Pancreas (tissue), 10 donors: ENCODE data around the gene ZNF581. TPM values are rescaled to one million over a fixed set of nuclear protein-coding genes. Genes with fewer than 3 reads are reported as not detected.
A peak's percentile ranks its signal among the peaks of the same experiment; 100 is the strongest.

ENCODE experiments used
- ATAC-seq, 4 donors: fragments of 200-7000 bp; cut with Tn5 transposase; one replicate each; pipeline versions ENCODE4 v1.8.0 to v1.9.1; 2020; ENCODE audit warnings: mild to moderate bottlenecking in 4 of 4, moderate library complexity in 4 of 4
- DNase-seq, 6 donors: peaks; one replicate each; pipeline ENCODE4 v3.0.0-alpha.2; 2020
- FAIRE-seq: peaks from 2 replicates; lab custom pipeline; 2012; peaks lifted over from hg19 to GRCh38; lab: Jason Lieb, UNC
- H3K27ac ChIP-seq, 4 donors: fragments of 200-600 bp; sonication (generic); 1 replicate in 3 of 4; 2 replicates in 1 of 4; pipeline versions ENCODE4 v1.5.0 to v1.8.0; 2020
- H3K27me3 ChIP-seq, 4 donors: fragments of 200-600 bp; one replicate each; pipeline ENCODE4 v1.8.0; 2021
- H3K36me3 ChIP-seq, 3 donors: fragments of 200-600 bp; sonication (generic) in 1 of 3; one replicate each; pipeline versions ENCODE4 v1.5.0 to v1.8.0; 2020 to 2021
- H3K4me1 ChIP-seq, 3 donors: fragments of 200-600 bp; one replicate each; pipeline ENCODE4 v1.8.0; 2021
- H3K4me3 ChIP-seq, 4 donors: fragments of 200-600 bp; sonication (generic) in 2 of 4; one replicate each; pipeline versions ENCODE4 v1.5.0 to v1.8.0; 2020 to 2021
- H3K9me3 ChIP-seq, 4 donors: fragments of 200-600 bp; one replicate each; pipeline ENCODE4 v1.8.0; 2021
- WGBS, 2 donors: extraction: QIAGEN DNeasy Blood & Tissue Kit; methylation state at CpG; one replicate each; pipeline ENCODE4 v1.1.7; 2013; 5-methylcytosine and 5-hydroxymethylcytosine counted together
- intact Hi-C, 3 donors: fragments of 100-400 bp; cut with DNase I; formaldehyde crosslinking; loops; one replicate each; pipeline versions ENCODE4 v1.11.1 to v1.14.2; 2022
- polyA plus RNA-seq, 2 donors: library from polyadenylated mRNA; stranded (reverse); fragments of 200-250 nt; gene quantifications; one replicate each; pipeline ENCODE4 v1.2.3, GENCODE V29; 2013
- total RNA-seq, 6 donors: library from RNA; stranded (reverse); fragmentation: NEBNext Ultra II Directional in 4 of 6; extraction: Animal tissue kit (Norgen Biotek cat#: 25700) in 4 of 6; gene quantifications; one replicate each; pipeline versions ENCODE4 v1.2.1 to v1.2.4, GENCODE V29; 2021 to 2023
- TF ChIP-seq, protein P1 (sequence below), 4 donors: fragments of 200-600 bp; sonication (generic) in 3 of 4; IDR thresholded peaks; one replicate each; pipeline versions ENCODE4 v1.5.0 to v1.8.0; 2021; ENCODE audit warnings: antibody characterized with exemption in 4 of 4
- donor health status: healthy with polysubstance abuse.
- donor health status: DM: no; HTN: no; CAD: no; lungs with moderate emphysema.
- donor health status: DM: no; HTN: no; CAD: no.
- donor health status: control.
- donor health status: control.
- donor health status: Bipolar disorder and iron deficiency.
- donor health status: DM: yes; HTN: yes; CAD: no.
- donor health status: DM: no; HTN: no; CAD: no.
- donor health status: DM: no; HTN: no; CAD: no.
- donor health status: DM: yes; HTN: yes; CAD: no.

Gene ZNF581
- total and polyA plus RNA-seq, 8 donors: 12.9 to 23.2 (median 15.2) TPM

DNA sequence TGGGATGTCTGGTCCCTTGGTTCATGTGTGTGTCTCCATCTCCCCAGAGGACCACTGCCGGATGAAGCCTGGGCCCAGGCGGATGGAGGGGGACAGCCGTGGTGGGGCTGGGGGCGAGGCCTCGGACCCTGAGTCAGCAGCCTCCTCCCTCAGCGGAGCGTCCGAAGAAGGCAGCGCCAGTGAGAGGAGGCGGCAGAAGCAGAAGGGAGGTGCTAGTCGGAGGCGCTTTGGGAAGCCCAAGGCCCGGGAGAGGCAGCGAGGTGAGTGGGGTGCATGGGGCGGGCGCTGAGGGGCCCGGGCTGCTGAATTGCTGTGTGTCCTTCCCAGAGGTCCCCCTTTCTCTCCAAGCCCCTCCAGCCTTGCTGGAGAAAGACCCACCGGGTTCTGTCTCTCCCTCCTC is 7.8 kb downstream of the ZNF581 start:
- 83 to 85% methylated on average over 18 of the region's 18 CpGs for WGBS, 2 donors
- H3K27ac ChIP-seq: no peak overlapping the region
- DNase-seq (peak in 3 of 6 donors; percentile 20 to 78 (median 46)), ATAC-seq (no peak), FAIRE-seq (no peak)
- H3K4me3 ChIP-seq: no peak overlapping the region
- H3K36me3 ChIP-seq: no peaks in the 10 kb centered on the region
- H3K4me1 ChIP-seq: peaks cover 4 to 15% (median 10%) of the 10 kb centered on the region in 3 donors
- intact Hi-C loops: no loop called here
- no peaks in the 10 kb centered on the region for H3K27me3 ChIP-seq
- H3K9me3 ChIP-seq: no peaks in the 10 kb centered on the region
- TF ChIP-seq, protein P1, sequence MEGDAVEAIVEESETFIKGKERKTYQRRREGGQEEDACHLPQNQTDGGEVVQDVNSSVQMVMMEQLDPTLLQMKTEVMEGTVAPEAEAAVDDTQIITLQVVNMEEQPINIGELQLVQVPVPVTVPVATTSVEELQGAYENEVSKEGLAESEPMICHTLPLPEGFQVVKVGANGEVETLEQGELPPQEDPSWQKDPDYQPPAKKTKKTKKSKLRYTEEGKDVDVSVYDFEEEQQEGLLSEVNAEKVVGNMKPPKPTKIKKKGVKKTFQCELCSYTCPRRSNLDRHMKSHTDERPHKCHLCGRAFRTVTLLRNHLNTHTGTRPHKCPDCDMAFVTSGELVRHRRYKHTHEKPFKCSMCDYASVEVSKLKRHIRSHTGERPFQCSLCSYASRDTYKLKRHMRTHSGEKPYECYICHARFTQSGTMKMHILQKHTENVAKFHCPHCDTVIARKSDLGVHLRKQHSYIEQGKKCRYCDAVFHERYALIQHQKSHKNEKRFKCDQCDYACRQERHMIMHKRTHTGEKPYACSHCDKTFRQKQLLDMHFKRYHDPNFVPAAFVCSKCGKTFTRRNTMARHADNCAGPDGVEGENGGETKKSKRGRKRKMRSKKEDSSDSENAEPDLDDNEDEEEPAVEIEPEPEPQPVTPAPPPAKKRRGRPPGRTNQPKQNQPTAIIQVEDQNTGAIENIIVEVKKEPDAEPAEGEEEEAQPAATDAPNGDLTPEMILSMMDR (IDR thresholded peaks at IDR 0.05): no peak

DNA sequence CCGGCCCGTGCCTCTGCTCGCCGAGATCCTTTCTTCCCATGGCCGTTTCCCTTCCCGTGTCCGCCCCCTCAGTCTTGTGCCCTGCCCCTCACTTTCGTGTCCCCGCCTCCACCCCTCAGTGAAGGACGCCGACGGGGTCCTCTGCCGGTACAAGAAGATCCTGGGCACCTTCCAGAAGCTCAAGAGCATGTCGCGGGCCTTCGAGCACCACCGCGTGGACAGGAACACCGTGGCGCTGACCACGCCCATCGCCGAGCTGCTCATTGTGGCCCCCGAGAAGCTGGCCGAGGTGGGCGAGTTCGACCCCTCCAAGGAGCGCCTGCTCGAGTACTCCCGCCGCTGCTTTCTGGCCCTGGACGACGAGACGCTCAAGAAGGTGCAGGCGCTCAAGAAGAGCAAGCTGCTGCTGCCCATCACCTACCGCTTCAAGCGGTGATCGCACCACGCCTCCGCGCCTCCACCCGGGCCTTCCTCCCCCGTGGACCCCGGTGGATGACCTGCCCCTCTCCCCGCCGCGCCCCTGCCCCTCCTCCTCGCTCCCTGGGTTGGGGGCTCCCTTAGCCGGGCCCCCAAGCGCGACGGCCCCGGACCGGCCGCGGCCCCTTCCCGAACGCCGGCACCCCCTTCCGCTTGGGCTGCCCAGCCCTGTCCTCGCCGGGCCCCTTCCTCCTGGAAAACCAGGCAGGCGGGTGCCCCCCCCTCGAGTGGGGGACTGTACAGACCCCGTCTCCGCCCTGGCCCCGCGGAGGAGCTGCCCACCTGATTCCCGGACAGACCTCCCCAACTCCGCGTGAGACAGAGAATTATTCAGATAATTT is 9.1 kb downstream of the ZNF581 start:
- H3K4me3 ChIP-seq: no peak overlapping the region
- TF ChIP-seq, protein P1 (IDR thresholded peaks at IDR 0.05): no peak
- no peaks in the 10 kb centered on the region for H3K9me3 ChIP-seq
- no peaks in the 10 kb centered on the region for H3K36me3 ChIP-seq
- no peaks in the 10 kb centered on the region for H3K27me3 ChIP-seq
- FAIRE-seq: no peak
- no peak overlapping the region for H3K27ac ChIP-seq
- WGBS, 2 donors: 85% methylated on average over 65 to 71 of the region's 71 CpGs
- intact Hi-C loops: no loop called here
- DNase-seq: peak in 4 of 6 donors; percentile 56 to 85 (median 68)
- H3K4me1 ChIP-seq: peaks cover 14 to 23% (median 17%) of the 10 kb centered on the region in 3 donors
- no peak for ATAC-seq

DNA sequence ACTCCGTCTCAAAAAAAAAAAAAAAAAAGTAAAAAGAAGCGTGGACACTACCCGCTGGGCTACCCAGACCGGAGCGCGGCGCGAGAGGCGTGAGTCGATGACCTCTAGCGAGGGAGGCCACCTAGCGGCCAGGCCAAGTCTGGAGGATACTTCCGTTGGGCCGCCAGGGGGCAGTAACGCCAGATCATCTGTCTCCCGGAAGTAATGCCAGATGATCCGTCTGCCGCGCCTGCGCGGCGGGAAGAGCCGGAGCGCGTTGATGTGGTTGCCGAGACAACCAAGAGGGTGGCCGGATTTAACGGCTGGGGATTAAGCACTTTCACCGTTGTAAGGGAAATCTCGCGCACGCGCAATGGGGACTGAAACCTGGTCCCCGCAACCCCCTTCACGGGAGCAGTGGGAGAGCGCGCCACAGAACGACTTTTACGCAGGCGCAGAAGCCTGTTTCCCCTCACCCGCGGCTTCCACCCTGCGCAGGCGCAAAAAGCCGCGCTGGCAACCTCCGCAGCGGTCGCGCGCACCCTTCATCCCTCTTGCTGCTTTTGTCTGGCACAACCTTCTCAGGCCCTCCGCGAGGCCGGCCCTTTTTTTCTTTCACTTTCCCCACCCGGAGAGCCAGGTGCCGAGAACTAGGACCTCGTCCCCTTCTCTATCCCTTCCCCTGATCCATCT is 10.3 kb downstream of the ZNF581 start:
- H3K4me1 ChIP-seq: peaks cover 18 to 25% (median 24%) of the 10 kb centered on the region in 3 donors

DNA sequence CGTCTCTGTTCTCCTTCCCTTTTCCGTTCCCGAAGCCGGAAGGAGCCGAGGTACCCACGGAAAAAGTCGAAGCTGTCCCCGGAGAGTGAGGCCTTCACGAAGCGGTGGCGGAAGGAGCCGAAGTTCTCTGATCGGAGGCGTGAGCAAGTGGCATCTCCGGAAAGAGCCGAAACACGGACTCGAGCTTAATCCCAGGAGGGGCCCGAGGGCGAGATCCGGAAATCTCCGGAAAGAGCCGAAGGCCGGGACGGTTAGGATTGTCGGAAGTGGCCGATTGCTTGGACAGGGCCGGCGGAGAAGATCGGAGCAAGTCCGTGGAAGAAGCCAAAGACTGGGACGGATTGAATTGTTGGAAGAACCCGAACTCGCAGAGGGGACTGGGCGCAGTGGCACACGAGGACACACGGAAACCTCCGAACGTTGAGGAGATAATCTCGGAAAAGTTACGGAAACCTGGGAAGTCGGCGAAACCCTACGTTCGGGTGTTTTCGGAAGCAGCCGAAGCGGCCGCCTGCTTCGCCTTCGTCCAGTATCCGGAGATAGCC is 10.9 kb downstream of the ZNF581 start:
- WGBS, 2 donors: 0 to 1% methylated on average over 52 of the region's 52 CpGs
- H3K4me1 ChIP-seq: peaks cover 18 to 24% (median 22%) of the 10 kb centered on the region in 3 donors

More for the DNA sequence above, 10.3 kb downstream of the ZNF581 start:
- intact Hi-C loops: no loop called here
- no peaks in the 10 kb centered on the region for H3K36me3 ChIP-seq
- TF ChIP-seq, protein P1 (IDR thresholded peaks at IDR 0.05): peak; percentile 98 to 100 (median 98)
- peak; percentile 84 for FAIRE-seq
- H3K4me3 ChIP-seq: peak overlapping the region; percentile 66 to 100 (median 97)
- WGBS, 2 donors: 0% methylated on average over 49 to 57 of the region's 57 CpGs
- no peaks in the 10 kb centered on the region for H3K9me3 ChIP-seq
- no peaks in the 10 kb centered on the region for H3K27me3 ChIP-seq
- peak; percentile 95 to 100 (median 98) for DNase-seq
- ATAC-seq: peak; percentile 58 to 77 (median 71)
- peak overlapping the region; percentile 98 to 99 (median 98) for H3K27ac ChIP-seq

More for the DNA sequence above, 10.9 kb downstream of the ZNF581 start:
- intact Hi-C loops: no loop called here
- H3K36me3 ChIP-seq: peaks cover 0 to 4% (median under 1%) of the 10 kb centered on the region in 3 donors
- H3K4me3 ChIP-seq: peak overlapping the region; percentile 66 to 100 (median 97)
- TF ChIP-seq, protein P1 (IDR thresholded peaks at IDR 0.05): no peak
- H3K27me3 ChIP-seq: no peaks in the 10 kb centered on the region
- H3K9me3 ChIP-seq: no peaks in the 10 kb centered on the region
- DNase-seq (peak; percentile 96 to 100 (median 99)), FAIRE-seq (peak; percentile 97), ATAC-seq (peak; percentile 76 to 89 (median 82))
- peak overlapping the region; percentile 98 to 99 (median 98) for H3K27ac ChIP-seq
